GM19025 (cell line): ENCODE measurements around the gene SARDH.

Experiments
- ATAC-seq: cut with Tn5 transposase; IDR thresholded peaks from one replicate; pipeline ENCODE4 v1.9.1; 2021; ENCODE audit warnings: mild to moderate bottlenecking, low read depth, moderate library complexity; ENCODE audit not compliant: unreplicated experiment

Gene SARDH

GRCh38 chr9:133614056-133614455, 124.1 kb downstream of the SARDH start:
- ATAC-seq: no peak
